GM21529 (cell line): Measurements from ENCODE around the gene GOLGA8B.
"Not testable (repeated sequence)": the region's sequence is repeated elsewhere in the genome, so short reads cannot be mapped to it uniquely, and the experiment has no call there.

ENCODE experiments used
- ATAC-seq: cut with Tn5 transposase; IDR thresholded peaks from one replicate; pipeline ENCODE4 v1.9.1; 2021; ENCODE audit not compliant: unreplicated experiment

The GOLGA8B gene

GRCh38 chr15:34597316-34597715, 13.9 kb upstream of the GOLGA8B start:
- ATAC-seq = no peak

- no peak for ATAC-seq
Observed at GRCh38 chr15:34594361-34594760, 10.9 kb upstream of the GOLGA8B start.

DNA sequence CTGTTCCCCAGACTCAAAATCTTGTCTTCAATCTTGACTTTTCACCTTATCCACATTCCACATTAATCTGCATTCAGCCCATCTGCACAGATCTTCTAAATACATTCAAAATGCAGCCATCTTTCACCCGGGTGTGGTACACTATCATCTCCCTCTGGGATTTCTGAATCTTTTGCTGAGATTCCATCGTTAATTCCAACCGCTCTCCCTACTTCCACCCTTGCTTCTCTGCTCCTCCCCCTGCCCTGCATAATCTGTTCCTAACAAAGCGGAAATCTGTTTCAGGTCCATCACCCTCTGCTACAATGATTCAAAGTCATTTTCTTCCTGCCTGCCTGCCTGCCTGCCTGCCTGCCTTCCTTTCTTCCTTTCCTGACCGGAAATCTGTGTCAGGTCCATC, 7.9 kb upstream of the GOLGA8B start:
- no peak for ATAC-seq

DNA sequence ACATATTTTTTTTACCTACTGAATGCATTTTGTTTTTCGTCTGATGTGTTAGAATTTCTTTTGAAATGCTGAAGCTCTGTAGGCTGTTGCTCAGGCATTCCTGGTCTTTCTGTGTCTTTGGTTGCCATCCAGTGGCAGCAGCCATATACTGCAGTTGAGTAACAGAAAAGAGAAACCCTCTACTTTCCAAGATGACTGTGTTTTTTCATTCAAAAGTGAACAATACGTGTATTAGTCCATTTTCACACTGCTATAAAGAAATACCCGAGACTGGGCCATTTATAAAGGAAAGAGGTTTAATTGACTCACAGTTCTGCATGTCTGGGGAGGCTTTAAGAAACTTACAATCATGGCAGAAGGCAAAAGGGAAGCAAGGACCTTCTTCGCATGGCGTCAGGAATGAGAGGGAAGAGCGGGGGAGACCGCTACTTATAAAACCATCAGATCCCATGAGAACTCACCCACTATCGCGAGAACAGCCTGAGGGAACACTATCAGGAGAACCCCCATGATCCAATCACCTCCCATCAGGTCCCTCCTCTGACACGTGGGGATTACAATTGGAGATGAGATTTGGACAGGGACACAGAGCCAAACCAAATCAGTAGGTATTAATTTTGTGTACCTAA, 4.7 kb upstream of the GOLGA8B start:
- ATAC-seq = peak; percentile 41

DNA sequence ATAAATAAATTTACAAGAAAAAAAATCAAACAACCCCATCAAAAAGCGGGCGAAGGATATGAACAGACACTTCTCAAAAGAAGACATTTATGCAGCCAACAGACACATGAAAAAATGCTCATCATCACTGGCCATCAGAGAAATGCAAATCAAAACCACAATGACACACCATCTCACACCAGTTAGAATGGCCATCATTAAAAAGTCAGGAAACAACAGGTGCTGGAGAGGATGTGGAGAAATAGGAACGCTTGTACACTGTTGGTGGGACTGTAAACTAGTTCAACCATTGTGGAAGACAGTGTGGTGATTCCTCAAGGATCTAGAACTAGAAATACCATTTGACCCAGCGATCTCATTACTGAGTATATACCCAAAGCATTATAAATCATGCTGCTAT, 2.5 kb upstream of the GOLGA8B start:
- ATAC-seq = not testable (repeated sequence)

DNA sequence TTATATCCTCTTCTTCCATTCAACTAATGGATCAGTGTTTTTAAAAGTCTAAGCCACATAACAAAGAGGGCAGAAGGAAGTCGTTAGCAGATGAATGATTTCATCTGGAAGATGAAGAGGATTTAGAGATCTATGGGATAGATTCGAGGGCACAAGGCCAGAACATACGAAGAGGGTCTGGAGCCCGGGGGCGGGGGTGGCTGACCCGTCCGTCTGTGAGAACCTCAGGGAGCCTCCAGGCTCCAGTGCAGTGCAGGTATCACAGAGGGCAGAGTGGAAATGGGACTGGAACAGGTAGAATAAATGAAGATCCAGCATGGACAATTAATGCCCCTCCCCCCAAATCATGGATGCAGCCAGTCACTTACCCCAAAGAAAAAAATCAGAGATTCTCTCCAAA, 1.5 kb upstream of the GOLGA8B start:
- no peak for ATAC-seq

DNA sequence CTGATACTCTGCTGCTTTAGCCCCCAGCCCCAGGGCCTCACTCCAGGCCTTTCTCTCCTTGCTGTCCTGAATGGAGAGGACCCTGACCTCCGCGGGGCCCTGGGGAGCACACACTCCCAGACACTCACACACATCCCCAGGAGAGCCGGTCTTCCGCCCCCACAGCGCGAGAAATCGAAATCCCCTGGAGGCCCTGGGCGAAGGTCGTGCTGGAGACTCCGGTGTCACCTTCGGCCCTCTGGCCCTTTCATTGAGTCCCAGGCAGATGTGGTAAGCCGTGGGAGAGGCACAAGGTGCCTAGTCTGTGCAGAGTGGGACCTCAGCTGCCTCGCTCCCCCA, 848 bp upstream of the GOLGA8B start:
- ATAC-seq = no peak

- ATAC-seq = peak; percentile 67
Observed at GRCh38 chr15:34582461-34583371, 735 bp downstream of the GOLGA8B start.

DNA sequence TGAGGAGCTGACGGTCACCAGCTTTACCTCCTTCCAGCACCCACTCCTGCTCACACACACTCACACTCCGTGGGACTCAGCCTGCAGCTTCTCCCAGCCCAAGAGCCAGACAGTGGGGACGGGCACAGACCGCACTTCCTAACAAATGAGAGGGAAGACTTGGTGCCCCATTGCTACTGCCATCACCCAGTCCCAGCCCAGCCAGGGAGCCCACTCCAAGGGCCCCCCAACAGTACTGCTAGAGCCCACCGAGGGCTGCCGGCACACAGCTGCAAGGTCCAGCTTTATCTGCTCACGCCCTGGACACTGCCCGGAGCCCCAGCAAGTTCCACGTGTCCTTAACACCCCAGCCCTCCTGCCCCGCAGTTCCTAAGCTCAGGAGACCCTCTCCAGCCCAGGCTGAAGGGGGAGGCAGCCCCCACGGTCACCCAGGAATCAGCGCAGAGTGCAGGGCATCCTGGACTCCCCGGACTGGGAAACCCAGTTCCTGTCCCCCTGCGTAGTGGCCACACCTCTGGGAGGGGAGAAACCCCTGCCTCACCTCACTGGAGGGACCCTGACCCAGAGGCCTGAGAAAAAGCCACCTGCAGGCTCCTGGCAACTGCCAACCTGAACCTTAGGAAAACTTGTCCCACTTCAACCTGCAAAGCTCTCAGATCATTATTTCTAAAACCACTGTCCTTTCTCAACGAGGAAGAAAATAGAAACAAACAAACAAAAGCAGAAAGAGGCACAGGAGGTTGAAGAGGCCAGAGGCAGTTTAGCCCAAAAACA, 1.6 kb downstream of the GOLGA8B start:
- not testable (repeated sequence) for ATAC-seq

GRCh38 chr15:34581043-34581365, 2.4 kb downstream of the GOLGA8B start:
- no peak for ATAC-seq

DNA sequence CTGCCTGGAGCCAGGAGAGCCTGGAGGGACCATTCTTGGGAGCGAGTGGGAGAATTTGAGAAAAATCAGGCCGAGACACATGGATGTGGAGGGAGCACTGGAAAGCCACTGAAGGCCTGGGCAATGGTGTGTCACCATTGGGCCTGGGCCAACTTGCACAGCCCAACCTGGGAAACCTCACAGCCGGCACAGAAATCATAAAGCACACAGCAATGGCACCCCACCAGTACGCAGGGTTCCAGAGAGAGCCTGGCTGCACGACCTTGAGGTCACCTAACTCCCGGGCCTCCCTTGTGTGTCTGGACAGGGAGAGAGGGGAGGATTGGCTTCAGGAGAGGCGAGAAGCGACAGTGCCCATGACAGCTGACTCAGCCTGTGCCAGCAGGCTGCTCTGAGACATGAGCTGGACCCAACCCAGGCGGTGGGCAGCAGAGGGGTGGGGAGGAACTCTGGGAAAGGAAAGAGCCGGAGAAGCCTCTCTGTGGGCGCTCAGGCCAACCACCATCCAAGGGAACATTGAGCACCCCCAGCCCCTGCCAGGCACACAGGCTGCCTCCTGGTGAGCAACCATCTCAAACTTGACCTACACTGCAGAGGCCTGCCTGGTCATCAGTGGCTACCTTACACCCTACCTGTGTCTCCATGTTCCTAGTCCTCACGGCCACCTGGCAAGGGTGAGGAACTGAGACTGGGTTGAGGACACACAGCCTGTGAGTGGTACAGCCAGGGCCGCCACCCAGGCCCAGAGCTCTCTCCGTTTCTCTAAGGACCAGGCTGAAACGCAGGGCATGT, 3.0 kb downstream of the GOLGA8B start:
- not testable (repeated sequence) for ATAC-seq

DNA sequence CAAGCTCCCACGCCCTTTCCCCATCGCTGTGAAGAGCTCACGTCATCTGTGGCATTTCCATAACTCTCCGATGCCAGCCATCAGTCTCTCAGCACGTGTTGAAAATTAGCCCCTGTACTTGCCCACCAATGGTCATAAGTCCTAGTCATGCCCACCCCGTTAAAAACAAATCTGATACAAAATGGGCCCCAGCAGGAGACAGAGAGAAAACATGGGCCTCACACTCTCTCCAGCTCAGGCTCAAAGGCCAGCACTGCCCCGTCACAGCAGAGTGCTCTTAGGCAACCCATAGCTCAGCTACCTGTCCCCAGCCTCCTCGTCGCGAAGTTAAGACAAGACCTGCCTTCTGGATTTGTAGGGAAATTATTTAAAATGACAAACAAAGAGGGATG, 5.2 kb downstream of the GOLGA8B start:
- no peak for ATAC-seq

DNA sequence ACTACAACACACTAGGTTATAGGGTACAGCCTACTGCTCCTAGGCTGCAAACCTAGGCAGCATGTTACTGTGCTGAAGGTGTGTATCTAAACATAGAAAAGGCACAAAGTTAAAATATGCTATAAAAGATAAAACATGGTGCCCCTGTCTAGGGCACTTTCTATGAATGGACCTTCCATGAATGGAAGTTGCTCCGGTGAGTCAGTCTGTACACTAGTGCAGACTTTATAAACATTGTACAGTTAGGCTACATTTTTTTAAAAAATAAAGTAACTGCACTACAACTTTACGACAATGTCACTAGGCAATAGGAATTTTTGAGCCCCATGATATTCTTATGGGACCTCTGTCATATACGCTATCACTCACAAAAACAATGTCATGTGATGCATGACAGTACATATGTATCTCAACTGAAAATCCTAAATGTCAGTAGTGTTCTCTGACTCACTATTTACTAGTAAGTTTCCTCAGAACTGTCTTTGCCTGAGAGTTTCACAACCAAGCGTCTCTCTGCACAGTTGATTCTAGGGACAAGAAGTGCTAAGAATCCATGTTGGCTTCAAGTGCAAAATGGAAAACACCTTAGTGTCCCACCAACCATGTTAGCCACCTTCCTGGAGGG, 5.7 kb downstream of the GOLGA8B start:
- ATAC-seq = not testable (repeated sequence)

- ATAC-seq = not testable (repeated sequence)
Observed at GRCh38 chr15:34575035-34575434, 8.4 kb downstream of the GOLGA8B start.

DNA sequence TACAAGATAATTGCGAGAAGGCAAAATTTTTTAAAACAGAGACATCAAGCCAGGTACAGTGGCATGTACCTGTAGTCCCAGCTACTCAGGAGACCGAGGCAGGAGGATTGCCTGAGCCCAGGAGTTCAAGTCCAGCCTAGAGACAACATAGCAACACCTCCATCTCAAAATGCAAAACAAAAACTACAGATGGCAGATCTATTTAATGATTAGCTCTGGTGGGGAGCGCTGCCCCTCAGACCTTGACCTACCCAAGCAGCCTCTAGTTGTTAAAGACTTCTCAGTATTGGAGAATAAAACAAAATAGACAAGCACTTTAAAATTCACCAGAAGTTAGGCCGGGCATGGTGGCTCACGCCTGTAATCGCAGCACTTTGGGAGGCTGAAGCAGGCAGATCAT, 10.5 kb downstream of the GOLGA8B start:
- not testable (repeated sequence) for ATAC-seq

DNA sequence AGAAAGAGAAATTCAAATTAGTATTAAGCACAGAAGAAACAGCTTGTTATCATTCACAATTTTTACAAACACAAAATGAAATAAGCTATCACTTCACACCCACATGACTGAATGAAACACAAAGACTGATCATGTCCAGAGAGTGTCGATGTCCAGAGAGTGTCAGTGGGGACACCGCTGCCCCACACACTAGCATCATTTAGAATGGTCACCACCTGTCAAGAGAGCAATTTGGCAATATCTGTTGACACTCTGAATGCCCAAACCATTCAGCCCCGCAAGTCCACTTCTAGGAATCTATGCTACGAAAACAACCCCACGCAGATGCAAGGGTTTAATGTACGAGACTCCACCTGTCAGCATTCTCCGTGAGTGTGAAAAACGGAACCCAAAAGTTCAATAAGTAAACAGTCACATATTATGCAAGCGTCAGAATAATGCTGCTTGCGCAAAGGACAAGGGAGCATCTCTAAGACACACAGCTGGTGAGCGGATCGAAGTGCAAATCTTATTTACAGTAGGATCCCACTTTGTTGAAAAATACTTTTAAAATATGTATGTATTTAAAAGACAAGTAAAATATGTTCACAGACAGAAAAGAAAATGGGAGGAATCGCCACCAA, 11.3 kb downstream of the GOLGA8B start:
- ATAC-seq = not testable (repeated sequence)

GRCh38 chr15:34569670-34570396, 13.6 kb downstream of the GOLGA8B start:
- not testable (repeated sequence) for ATAC-seq

GRCh38 chr15:34567174-34567573, 16.3 kb downstream of the GOLGA8B start:
- ATAC-seq = not testable (repeated sequence)

- not testable (repeated sequence) for ATAC-seq
Observed at GRCh38 chr15:34564711-34565110, 18.7 kb downstream of the GOLGA8B start.
